MCF 10A (cell line): ENCODE results near the gene CDC14B. TPM values are rescaled to one million over a fixed set of nuclear protein-coding genes. Genes with fewer than 3 reads are reported as not detected.
"Not testable (repeated sequence)": the region's sequence is repeated elsewhere in the genome, so short reads cannot be mapped to it uniquely, and the experiment has no call there.

Source experiments
- BruUV-seq: library from RNA; stranded (reverse); fragments of 400-500 nt; replicated peaks from 2 replicates; lab custom pipeline; 2021; lab: Mats Ljungman, UMichigan
- CTCF ChIA-PET: fragments of 300-600 bp; sonication (Branson Sonifier 250); formaldehyde crosslinking; extraction: SDS; loops from one replicate; lab custom pipeline; 2021; ENCODE audit warnings: antibody characterized with exemption, inconsistent platforms; lab: Yijun Ruan, JAX
- POLR2A ChIA-PET: fragments of 300-600, 350-650 bp; sonication (Branson Sonifier 250); formaldehyde crosslinking; extraction: SDS; loops from one replicate; lab custom pipeline; 2020; ENCODE audit warnings: antibody characterized with exemption, inconsistent platforms; lab: Yijun Ruan, JAX
- DNase-seq: peaks from one replicate; pipeline ENCODE4 v3.0.0-alpha.2; 2018; ENCODE audit not compliant: unreplicated experiment
- H3K27ac Mint-ChIP-seq: one replicate; pipeline ENCODE4 v1.8.0; 2022; ENCODE audit warnings: mild to moderate bottlenecking, low read depth, mixed read lengths; ENCODE audit not compliant: unreplicated experiment
- H3K27me3 Mint-ChIP-seq: one replicate; pipeline ENCODE4 v1.8.0; 2022; ENCODE audit warnings: mixed read lengths; ENCODE audit not compliant: insufficient read depth, unreplicated experiment
- H3K36me3 Mint-ChIP-seq: one replicate; pipeline ENCODE4 v1.8.0; 2022; ENCODE audit warnings: mild to moderate bottlenecking, moderate library complexity, mixed read lengths; ENCODE audit not compliant: insufficient read depth, unreplicated experiment
- H3K4me1 Mint-ChIP-seq: one replicate; pipeline ENCODE4 v1.8.0; 2022; ENCODE audit warnings: mixed read lengths; ENCODE audit not compliant: insufficient read depth, unreplicated experiment
- H3K4me3 Mint-ChIP-seq: one replicate; pipeline ENCODE4 v1.8.0; 2022; ENCODE audit warnings: mild to moderate bottlenecking, moderate library complexity, mixed read lengths; ENCODE audit not compliant: unreplicated experiment
- H3K9me3 Mint-ChIP-seq: one replicate; pipeline ENCODE4 v1.8.0; 2022; ENCODE audit warnings: mixed read lengths; ENCODE audit not compliant: unreplicated experiment
- intact Hi-C: fragments of 100-400 bp; cut with micrococcal nuclease; formaldehyde crosslinking; loops from 2 replicates; pipeline ENCODE4 v1.14.1; 2022
- total RNA-seq: library from RNA; stranded (reverse); gene quantifications from 2 replicates; pipeline ENCODE4 v1.2.3, GENCODE V29; 2022
- TF ChIP-seq, protein P1 (sequence below): fragments of 200-600 bp; IDR thresholded peaks from one replicate; pipeline ENCODE4 v1.8.0; 2022; ENCODE audit warnings: antibody characterized with exemption, mild to moderate bottlenecking; ENCODE audit not compliant: unreplicated experiment

Gene CDC14B
- total RNA-seq, 1 experiment from 2014 or later: 7.0 TPM

DNA sequence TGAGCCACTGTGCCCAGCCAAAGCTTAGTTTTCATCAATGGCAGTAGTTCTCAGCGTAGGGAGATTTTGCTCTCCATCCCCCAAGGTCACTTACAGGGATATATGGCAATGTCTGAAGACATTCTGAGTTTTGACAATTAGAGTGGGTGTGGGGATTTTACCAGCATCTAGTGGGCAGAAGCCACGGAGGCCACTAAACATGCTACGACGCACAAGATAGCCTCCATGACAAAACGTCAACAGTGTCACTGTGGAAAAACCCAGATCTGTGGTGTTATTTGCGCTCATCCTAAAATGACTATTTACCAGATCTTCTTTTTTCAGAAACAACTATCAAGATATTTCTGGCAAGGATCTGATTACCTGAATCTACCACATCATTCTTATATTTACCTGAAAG lies 68.2 kb downstream of the CDC14B start:
- intact Hi-C loops: no loop called here
- Mint-ChIP-seq H3K4me3 (no peak overlapping the region), H3K27ac (no peak overlapping the region), H3K27me3 (no peaks in the 10 kb centered on the region), H3K4me1 (no peaks in the 10 kb centered on the region), H3K36me3 (no peaks in the 10 kb centered on the region), H3K9me3 (no peaks in the 10 kb centered on the region)
- TF ChIP-seq, protein P1, sequence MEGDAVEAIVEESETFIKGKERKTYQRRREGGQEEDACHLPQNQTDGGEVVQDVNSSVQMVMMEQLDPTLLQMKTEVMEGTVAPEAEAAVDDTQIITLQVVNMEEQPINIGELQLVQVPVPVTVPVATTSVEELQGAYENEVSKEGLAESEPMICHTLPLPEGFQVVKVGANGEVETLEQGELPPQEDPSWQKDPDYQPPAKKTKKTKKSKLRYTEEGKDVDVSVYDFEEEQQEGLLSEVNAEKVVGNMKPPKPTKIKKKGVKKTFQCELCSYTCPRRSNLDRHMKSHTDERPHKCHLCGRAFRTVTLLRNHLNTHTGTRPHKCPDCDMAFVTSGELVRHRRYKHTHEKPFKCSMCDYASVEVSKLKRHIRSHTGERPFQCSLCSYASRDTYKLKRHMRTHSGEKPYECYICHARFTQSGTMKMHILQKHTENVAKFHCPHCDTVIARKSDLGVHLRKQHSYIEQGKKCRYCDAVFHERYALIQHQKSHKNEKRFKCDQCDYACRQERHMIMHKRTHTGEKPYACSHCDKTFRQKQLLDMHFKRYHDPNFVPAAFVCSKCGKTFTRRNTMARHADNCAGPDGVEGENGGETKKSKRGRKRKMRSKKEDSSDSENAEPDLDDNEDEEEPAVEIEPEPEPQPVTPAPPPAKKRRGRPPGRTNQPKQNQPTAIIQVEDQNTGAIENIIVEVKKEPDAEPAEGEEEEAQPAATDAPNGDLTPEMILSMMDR: no peak
- CTCF ChIA-PET: no interaction called here
- no TSS peak for BruUV-seq
- POLR2A ChIA-PET: interaction anchor here (1.2 kb wide), 1 partner anchor 12 kb away, joined by 3 read pairs; no protein-coding TSS in a partner anchor
- no peak for DNase-seq

DNA sequence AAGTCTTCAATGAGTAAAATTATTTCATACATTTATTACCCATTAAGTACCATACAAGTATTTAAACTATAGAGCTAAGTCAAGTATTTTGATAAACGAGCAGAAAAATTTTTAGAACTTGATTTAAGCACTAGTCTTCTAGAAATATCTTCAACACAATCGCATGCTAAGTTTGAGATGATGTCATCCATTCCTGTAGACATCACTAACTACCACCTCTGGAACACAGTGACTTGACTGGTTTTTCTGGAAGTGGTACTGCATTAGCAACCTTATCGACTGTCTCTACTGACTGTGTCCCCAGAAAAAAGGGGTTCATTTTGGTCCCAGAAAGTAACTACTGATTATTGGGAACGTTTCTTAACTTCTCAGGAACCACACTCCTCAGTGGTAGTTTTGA lies 69.0 kb downstream of the CDC14B start:
- no peaks in the 10 kb centered on the region for H3K27me3 Mint-ChIP-seq
- CTCF ChIA-PET: no interaction called here
- H3K27ac Mint-ChIP-seq: no peak overlapping the region
- no peaks in the 10 kb centered on the region for H3K9me3 Mint-ChIP-seq
- intact Hi-C loops: no loop called here
- DNase-seq: no peak
- POLR2A ChIA-PET: no interaction called here
- no peaks in the 10 kb centered on the region for H3K36me3 Mint-ChIP-seq
- BruUV-seq: no TSS peak
- TF ChIP-seq, protein P1: no peak
- no peak overlapping the region for H3K4me3 Mint-ChIP-seq
- H3K4me1 Mint-ChIP-seq: no peaks in the 10 kb centered on the region

DNA sequence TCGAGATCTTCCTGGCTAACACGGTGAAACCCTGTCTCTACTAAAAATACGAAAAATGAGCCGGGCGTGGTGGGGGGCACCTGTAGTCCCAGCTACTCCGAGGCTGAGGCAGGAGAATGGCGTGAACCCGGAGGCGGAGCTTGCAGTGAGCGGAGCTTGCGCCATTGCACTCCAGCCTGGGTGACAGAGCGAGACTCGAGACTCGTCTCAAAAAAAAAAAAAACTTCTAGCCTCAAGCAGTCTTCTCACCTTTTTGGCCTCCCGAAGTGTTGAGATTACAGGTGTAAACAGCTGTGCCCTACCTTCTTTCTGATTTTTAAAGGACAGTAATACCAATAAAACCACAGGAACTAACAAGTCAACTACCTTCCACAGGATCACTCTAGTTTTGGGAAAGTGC lies 76.5 kb downstream of the CDC14B start:
- H3K9me3 Mint-ChIP-seq, H3K4me1 Mint-ChIP-seq, BruUV-seq, H3K27ac Mint-ChIP-seq, DNase-seq, intact Hi-C loops, H3K36me3 Mint-ChIP-seq, H3K4me3 Mint-ChIP-seq, H3K27me3 Mint-ChIP-seq, POLR2A ChIA-PET: not testable (repeated sequence)
- CTCF ChIA-PET: interaction anchor here (0.6 to 1.0 kb wide), 3 partner anchors 101 to 226 kb away, joined by 3 to 5 read pairs (median 3); no protein-coding TSS in a partner anchor

DNA sequence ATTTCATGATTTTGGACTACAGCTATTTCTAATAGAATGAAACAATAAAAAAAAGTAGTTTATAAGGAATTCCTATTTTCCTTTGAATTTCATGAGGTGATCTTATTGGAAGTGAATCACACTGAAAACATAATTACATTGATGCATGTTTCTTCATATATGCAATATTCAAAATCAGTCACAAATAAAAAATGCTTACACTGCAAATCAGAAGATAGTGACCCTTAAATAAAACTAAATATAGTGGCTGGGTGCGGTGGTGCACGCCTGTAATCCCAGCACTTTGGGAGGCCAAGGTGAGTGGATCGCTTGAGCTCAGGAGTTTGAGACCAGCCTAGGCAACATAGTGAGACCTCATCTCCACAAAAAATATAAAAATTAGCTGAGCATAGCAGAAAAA lies 79.5 kb downstream of the CDC14B start:
- BruUV-seq: no TSS peak
- H3K36me3 Mint-ChIP-seq: no peaks in the 10 kb centered on the region
- TF ChIP-seq, protein P1: no peak
- no peaks in the 10 kb centered on the region for H3K4me1 Mint-ChIP-seq
- no peak overlapping the region for H3K4me3 Mint-ChIP-seq
- no peak for DNase-seq
- H3K27me3 Mint-ChIP-seq: no peaks in the 10 kb centered on the region
- intact Hi-C loops: no loop called here
- CTCF ChIA-PET: no interaction called here
- no peak overlapping the region for H3K27ac Mint-ChIP-seq
- POLR2A ChIA-PET: no interaction called here
- no peaks in the 10 kb centered on the region for H3K9me3 Mint-ChIP-seq

DNA sequence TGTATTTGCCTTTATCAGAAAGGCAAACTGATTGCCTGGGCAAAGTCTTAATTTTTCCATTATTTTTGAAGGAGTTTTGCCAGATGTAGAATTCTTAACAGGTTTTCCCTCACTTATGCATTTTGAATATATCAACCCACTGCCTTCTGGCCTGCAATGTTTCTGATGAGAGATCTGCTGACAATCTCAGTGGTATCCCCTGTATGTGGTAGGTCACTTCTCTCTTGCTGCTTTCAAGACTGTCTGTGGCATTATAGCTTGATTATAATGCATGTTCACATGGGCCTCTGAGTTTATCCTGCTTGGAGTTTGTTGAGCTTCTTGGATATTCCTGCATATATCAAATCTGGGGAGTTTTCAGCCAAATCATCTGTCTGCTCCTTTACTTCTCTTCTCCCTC lies 87.5 kb downstream of the CDC14B start:
- BruUV-seq: no TSS peak
- TF ChIP-seq, protein P1: no peak
- Mint-ChIP-seq H3K4me1 (peaks cover 5% of the 10 kb centered on the region), H3K27ac (no peak overlapping the region), H3K36me3 (peaks cover 14% of the 10 kb centered on the region), H3K27me3 (no peaks in the 10 kb centered on the region), H3K9me3 (peaks cover 7% of the 10 kb centered on the region), H3K4me3 (no peak overlapping the region)
- intact Hi-C loops: no loop called here
- ChIA-PET CTCF (interaction anchor here (0.7 kb wide), 1 partner anchor 25 kb away, joined by 3 read pairs; no protein-coding TSS in a partner anchor), POLR2A (interaction anchor here (1.5 kb wide), 1 partner anchor 8 kb away, joined by 3 read pairs; no protein-coding TSS in a partner anchor)
- DNase-seq: no peak
